HG03469 (cell line): ENCODE results near the gene EML6.
"Not testable (repeated sequence)": the region's sequence is repeated elsewhere in the genome, so short reads cannot be mapped to it uniquely, and the experiment has no call there.

Source experiments
- ATAC-seq: cut with Tn5 transposase; IDR thresholded peaks from one replicate; pipeline ENCODE4 v1.9.1; 2021; ENCODE audit warnings: mild to moderate bottlenecking, moderate library complexity, moderate number of reproducible peaks; ENCODE audit not compliant: unreplicated experiment

Gene EML6

DNA sequence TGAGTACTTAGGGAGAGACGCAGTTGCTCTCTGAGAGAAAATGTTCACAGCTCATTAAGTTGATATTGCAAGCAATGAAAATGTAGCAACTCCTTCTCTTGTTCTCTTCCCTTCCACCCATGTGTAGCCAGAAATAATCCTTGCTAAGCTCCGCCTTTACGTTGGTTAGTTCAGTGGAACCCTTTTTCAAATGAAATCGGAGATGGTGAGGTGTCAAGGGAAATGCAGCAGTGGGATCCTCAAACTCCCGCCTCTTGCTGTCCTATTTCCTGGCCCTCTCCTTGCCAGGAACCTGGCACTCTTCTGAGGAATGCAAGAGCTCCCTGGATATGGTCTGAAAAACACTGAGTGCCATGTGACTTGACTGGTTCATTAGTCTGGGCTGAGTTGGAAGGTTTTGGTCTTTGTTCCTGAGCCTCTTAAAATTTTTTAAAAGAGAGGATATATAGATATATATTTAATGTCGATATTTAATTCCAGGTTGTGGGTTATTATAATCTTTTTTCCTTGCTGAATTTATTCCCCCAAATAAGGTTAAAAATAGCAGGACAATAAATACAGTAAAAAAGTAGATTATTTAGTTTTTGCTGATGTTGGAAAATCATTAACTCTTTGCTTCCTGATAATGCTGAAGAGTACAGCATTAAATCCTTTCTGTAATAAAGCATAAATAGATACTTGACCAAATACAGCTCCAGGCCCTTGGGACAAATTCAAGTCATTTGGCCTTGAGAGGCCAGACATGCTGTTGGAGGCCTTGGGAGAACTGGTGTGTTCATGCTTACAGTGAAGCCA is 116.2 kb downstream of the EML6 start:
- no peak for ATAC-seq

DNA sequence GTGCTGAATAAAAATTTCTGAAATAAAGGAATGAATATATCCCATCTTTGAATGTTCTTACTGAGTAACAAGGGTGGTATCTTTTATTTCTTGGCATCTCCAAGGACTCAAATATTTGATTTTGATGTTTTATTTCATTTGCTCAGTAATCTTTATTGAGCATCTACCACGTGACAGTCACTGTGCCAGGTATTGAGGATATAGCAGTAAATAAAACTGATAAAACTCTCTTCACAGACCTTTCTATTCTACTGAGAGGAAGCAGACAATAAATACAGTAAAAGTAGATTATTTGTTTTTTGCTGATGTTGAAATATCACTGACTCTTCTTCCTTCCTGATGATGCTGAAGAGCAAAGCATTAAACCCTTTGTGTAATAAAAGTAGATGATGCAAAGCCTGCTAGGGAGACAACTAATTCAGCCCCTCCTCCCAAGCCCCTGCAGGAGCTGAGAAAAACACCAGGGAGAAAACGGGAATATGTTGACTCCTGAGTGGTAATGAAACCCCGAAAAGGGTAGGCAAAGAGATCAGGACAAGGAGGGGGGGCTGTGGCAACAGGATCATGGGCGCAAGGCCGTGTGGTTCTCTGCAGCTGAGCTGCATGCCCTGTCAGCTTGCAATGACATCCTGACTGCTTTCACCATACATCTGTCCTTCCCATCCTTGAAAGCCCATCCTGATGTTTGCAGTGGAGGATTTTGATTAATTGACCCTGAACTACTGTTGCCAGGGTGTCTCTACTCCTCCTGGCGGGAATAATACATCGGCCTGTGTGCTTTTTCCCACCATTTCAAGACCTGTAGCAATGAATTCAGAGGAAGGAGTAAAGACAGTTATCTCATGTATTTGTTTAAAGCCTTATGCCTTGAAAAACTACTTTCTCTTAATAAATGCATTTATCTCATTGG is 117.4 kb downstream of the EML6 start:
- no peak for ATAC-seq

DNA sequence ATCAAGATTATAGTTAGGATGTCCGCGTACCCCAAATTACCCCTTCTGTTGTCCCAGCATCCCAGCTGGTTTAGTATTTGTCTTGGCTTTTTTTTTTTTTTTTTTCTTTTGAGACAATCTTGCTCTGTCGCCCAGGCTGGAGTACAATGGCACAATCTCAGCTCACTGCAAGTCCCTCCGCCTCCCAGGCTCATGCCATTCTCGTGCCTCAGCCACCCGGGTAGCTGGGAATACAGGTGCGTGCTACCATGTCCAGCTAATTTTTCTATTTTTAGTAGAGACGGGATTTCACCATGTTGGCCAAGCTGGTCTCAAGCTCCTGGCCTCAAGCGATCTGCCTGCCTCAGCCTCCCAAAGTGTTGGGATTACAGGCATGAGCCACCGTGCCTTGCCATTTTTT is 118.0 kb downstream of the EML6 start:
- not testable (repeated sequence) for ATAC-seq

DNA sequence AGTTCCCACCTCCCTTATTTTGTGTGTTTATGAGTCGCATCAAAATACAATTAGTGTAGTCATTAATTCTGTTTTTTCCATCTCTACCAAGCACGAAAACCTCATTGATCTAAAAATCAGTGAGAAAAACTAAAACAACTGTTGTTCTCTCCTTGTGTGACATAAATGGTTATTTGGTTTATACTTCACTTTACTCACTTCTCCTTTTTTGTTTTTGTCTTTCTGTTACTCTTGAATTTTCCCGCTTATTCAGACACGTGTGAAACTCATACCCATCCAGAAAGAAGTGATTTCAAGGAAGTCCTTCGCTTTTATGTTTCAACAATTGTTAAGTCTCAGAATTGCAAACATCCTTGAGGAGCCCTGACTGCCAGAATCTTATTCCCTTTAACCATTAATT is 121.6 kb downstream of the EML6 start:
- no peak for ATAC-seq

DNA sequence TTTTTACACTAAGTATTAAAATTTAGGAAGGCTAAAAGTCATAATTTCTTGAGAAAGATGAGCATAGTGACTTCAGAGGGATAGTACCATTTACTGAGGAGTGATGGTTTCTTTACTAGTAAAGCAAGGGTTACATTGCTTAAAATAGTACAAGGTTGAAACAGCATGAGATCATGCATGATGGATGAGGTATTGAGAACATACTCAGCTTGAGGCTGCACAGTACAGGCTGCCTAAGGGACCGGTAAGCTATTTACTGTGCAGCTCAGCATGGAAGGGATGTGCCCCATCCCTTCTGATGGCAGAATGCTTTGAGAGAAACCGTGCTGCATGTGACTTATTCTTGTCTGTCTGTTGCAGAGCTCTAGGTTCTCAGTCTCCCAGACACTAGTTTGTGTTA is 122.1 kb downstream of the EML6 start:
- no peak for ATAC-seq

DNA sequence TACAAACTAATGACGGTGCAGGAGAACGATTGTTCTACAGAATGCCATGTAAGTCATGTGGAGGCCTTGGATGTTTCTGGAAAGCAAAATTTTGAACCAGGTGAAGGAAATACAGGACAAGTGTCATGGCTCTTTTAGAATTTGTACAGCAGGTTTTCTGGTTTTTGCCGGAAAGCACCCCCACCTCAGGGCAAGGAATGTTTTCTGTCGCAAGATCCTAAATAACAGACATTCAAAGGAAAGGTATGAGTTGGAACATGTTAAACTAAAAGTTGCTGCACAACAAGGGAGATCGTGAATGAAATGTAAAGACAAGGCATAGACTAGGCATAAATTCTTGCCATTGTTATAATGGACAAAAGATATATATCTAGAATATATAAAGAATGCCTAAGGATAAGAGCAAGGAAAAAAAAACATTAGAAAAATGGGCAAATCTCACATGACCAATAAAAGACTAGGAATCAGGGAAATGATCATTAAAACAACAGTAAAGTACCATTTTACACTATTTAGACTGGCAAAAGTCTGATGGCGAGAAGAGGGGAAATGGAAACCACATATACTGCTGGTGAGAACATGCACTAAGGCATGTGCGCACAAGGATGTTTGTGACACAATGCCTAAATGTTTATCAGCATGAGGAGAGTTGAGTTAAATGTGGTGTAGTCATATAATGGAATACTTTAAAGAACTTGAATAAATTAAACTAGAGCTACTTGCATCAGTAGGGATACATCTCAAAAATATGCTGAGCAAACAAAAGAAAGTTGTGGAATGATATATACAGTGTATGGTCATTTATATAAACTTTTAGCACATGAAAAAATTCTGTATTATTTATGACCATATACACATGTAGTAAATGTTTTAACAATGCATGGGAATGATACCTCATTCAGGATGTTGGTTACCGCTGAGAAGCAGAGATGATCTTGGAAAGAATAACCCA is 127.0 kb downstream of the EML6 start:
- ATAC-seq = no peak

DNA sequence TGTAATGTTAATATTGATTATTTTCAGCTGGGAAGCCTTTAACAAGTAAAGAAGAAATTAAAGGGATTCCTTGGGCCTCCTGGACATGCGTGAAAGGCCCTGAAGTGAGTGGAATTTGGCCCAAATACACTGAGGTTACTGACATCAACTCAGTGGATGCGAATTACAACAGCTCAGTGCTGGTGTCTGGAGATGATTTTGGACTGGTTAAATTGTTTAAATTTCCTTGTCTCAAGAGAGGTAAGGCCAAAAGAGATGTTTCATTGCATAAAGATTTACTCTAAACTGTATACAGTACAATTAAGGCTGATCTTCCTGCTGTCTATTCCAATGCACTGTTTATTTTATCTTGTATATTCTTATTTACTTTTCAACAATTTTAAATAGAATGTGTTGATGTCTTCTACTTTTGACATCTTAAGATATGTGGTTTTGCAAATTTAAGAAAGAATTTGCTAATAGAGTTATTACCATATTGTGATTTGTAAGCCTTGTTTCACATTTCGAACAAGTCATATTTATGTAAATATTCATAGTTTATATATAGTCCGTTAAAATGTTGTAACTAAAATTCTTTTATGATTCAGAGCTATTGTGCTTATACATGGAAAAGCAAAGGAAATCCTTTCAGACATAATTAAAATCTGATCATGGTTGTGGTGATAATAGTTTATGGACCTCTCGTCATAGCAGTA is 130.3 kb downstream of the EML6 start:
- no peak for ATAC-seq

DNA sequence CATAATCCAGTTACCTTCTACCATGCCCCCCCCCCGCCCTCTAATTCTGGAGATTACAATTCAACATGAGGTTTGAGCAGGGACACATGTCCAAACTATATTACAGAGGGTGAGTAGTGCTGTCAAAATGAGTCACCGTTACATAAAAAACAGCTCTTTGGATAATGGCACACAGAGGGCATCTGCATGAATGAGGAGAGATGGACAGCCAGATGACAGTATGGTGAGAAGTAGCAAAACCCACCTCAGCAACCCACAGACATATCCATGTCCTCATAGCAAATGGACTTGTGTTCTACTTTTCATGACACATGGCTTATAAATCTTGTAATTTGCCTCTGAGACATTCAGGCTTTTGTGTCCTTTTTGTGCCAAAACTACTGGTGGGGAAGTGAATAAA is 132.0 kb downstream of the EML6 start:
- ATAC-seq = no peak

DNA sequence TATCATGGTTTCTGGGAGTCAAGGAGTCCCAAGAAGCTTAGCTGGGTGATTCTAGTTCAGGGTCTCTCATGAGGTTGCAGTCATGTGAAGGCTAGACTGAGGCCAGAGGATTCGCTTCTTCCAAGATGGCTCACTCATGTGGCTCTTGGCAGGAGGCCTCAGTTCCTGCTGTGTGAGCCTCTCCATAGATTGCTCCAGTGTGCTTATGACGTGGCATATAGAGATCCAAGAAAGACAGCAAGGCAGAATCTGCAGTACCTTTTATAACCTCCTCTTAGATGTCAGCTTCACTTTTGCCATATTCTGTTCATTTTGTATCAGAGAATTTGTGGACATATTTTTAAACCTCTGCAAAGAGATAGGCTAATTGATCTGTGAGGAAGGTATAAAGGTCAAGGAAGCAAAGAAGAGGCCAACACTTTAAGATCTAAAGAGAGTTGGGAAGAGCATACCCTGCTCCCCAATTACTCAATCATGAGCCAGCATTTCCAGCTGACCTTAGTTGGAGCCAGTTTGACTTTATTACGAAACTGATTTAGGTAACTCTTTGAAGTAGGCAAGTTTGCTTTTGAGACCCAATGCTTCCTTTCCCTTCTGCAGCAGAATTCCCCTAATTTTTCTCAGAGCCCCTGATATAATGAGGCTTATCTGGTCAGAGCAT is 134.7 kb downstream of the EML6 start:
- no peak for ATAC-seq

DNA sequence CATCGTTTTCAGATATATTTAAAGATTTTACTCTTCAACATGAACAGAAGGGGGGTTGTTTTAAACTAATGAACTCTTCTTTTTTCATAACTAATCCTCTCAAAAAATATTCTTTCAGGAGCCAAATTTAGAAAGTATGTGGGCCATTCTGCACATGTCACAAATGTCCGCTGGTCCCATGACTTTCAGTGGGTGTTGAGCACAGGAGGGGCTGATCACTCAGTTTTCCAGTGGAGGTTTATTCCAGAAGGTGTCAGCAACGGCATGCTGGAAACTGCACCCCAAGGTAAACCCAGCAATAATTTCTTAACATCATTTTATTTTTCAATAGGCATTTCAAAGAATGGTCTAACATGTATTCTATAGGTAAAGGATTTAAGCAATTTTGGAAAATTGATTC is 136.0 kb downstream of the EML6 start:
- ATAC-seq = no peak

DNA sequence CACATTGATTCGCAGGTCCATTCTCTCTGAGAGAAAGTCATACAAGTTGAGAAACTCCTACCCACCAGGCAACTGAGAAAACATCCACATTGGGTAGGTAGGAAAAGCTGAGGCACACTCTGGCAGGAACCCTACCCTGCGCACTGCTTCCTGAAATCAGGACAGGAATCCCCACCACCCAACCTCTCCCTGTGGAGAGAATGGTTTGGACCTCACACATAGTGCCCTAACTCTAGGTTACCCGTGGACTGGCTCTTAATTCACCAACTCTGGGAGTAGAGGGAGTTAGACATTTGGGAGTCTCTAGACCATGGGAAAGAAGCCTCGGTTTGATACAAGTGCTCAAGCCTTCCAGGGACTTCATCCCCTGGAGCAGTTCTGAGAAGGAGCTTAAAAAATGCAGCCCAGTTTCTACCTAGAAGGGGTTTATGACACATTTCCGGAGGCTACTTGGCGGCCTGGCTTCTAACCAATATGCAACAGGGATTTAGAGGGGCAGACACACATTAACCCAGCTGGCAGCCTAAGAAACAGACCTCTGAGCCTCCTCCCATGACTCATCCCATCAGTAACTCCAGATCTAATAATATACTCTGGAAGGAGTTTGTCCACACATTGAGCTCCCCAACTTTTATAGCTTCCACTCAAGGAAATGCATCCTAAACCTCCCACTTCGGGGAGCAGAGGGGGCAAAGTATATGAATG is 136.7 kb downstream of the EML6 start:
- ATAC-seq = no peak

DNA sequence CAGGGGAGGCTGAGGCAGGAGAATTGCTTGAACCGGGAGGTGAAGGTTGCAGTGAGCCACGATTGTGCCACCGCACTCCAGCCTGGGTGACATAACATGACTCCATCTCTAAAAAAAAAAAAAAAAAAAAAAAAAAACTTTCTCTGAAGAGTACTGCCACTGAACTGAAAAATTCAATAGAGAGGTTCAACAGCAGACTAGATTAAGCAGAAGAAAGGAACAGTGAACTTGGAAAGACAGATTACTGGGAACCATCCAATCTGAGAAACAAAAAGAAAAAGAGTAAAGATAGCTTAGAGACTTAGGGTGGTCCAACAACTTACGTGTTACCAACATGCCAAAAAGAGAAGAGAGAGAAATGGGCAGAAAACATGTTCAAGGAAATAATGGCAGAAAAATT is 138.8 kb downstream of the EML6 start:
- ATAC-seq = no peak

DNA sequence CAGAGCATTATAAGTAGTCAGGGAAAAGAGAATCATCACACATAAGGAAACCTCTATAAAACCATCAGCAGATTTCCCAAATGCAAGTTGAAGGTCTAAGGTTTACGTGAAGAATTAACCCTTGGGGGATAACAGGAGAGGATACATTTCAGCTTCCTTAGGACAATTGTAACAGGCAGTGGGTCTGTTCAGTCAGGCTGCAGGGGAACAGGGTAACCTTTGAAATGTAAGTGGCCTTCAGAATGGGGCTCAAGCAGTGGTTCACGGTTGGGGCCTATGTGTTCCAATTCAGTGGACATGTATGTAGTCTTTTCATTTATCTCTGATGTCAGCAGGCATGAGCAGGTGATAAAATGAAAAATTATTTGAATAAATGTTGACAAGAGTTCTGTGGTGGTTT is 139.3 kb downstream of the EML6 start:
- no peak for ATAC-seq

DNA sequence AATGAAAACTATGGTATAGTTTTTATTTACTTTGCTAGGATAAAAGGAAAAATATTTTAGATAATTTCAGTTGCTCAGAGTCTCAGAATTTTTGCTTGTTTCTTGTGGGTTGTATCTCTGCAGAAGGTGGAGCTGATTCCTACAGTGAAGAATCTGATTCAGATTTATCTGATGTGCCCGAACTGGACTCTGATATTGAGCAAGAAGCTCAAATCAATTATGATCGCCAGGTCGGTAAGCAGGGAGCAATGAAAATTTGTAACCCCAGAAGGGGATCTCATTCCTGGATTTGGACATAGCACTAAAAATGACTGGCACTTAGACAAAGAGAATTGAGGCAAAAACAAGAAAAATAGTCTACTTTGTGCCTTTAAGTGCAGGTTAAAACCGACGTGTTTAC is 140.2 kb downstream of the EML6 start:
- no peak for ATAC-seq

DNA sequence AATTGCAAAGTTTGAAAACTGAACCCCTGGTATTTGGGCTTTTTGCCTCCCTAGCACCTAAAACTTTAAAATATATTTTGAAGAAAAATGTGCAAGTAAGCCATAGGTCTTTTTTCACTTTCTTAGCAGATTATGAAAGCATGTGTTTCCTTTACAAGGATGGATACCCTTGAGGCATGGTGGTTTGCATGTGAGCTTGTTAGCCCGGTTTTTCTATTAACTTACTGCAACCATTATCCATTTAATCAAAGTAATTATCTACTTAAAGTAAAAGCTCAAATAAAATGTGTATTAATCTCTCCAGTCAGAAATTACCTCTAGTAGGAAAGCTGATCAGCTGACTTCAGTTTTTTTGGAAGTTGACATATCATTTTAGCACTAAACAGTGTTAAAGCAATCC is 140.6 kb downstream of the EML6 start:
- no peak for ATAC-seq

DNA sequence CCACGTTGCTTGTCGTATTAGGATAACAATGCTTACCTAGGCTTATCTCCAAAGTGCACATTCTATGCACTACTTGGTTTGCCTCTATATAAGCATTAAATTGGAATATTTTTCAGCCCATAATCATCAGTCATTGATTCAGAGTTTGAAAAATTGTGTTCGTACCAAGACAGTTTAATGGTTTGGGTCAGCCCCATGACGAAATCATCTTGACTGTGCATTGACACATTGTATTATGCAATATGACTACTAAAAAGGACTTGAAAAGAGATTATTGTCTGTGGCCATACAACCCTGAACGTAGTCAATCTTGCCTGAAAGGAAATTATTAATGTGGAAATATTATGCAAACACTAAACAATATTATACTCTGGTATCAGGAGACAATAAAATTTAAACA is 141.3 kb downstream of the EML6 start:
- no peak for ATAC-seq

DNA sequence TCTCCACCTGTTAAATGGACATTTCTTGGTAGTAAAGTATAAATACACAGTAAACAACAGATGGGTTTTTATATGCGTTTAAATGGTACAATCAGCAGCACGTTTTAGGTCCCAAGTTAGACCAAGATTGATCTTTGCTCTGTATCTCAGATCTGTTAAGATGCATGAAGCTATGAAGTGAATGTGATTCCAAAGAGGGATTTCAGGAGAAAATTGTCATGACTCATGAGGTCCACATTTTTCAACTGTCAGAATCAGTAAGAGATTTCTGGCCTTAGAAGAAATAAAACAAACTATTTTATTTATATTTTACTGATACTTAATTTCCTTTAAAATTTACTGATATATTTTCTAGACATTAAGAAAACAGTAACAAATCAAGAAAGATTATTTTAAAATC is 142.7 kb downstream of the EML6 start:
- no peak for ATAC-seq

DNA sequence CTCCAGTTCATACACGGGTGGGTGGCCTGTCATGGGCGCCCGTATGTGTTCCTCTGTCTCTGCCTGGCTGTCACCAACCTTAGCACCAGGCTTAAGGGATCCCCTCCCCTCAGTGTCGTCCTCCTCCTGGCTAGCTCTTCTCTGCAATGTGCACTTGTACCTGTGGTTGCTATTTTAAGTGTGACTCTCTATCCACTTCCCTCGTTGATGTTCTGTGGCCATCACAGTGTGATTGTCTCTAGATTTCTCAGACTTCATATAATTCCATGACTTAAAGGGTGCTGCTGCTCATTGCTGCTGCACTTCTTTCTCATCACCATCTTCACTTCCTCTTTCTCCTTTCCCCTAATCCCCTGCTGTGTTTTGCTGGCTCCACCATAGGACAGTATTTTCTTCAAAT is 143.4 kb downstream of the EML6 start:
- peak; percentile 91 for ATAC-seq

DNA sequence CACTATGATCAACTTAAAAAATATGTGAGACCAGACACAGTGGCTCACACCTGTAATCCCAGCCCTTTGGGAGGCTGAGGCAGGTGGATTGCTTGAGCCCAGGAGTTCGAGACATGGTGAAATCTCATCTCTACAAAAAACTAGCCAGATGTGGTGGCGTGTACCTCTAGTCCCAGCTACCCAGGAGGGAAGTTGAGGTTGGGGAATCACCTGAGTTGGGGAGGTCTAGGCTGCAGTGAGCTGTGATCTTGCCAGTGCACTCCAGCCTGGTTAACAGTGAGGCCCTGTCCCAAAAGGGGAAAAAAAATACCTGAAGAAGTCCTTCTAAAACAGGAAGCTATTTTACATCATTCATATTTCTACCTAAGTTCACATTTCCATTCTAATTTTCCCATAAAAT is 144.0 kb downstream of the EML6 start:
- no peak for ATAC-seq
